SU-DHL-6 (cell line): Measurements from ENCODE around the gene PRDM11.

Experiments
- EZH2phosphoT487 ChIP-seq: fragments of 200-600 bp; sonication (generic), shearing (Covaris generic); conservative IDR thresholded peaks from 2 replicates; pipeline ENCODE4 v1.6.1; 2018; ENCODE audit warnings: mild to moderate bottlenecking, antibody characterized with exemption, low read length, moderate library complexity, mixed read lengths
- TF ChIP-seq, protein P1 (sequence below): fragments of 200-600 bp; sonication (generic); IDR thresholded peaks from one replicate; pipeline ENCODE4 v1.5.1; 2017; ENCODE audit warnings: antibody characterized with exemption, mild to moderate bottlenecking, low read length, moderate library complexity; ENCODE audit not compliant: insufficient read depth, poor library complexity, severe bottlenecking

DNA sequence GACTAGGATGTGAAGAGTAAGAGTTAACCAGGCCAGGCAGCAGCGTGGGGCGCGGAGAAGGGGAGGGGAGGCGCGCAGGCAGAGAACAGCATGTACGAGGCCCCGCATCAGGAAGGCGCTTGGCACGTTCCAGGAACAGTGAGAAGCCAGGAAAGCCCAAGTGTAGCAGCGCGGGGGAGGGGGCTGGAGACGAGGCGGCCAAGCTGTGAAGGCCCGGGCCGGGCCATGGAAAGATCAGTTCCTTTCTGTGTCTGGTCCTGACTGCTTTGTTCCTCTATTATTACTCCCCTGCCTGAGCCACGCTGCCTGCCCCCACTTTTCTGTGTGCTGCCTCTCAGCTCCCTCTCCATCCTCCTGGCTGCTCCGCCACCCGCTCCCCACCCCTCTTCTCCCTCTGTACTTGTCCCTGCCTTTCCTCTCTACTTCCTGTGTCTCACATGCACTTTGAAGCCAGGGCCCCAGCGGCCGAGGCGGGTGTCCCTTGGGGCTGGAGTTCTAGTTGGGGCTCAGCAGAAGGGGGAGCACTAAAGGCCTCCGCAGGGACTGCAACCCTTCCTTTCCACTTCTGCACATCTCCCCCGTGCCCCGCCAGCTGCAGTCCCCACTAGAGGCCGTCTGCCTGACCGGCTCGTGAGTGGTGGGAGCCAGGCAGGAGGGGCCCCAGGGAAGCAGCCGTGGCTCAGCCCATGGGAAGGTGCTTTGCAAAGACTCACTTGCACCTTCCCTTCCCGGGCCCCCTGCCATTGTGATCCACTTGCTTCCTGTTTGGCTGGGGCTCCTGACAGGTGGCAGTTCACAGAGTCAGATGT, 63.7 kb downstream of the PRDM11 start:
- TF ChIP-seq, protein P1, sequence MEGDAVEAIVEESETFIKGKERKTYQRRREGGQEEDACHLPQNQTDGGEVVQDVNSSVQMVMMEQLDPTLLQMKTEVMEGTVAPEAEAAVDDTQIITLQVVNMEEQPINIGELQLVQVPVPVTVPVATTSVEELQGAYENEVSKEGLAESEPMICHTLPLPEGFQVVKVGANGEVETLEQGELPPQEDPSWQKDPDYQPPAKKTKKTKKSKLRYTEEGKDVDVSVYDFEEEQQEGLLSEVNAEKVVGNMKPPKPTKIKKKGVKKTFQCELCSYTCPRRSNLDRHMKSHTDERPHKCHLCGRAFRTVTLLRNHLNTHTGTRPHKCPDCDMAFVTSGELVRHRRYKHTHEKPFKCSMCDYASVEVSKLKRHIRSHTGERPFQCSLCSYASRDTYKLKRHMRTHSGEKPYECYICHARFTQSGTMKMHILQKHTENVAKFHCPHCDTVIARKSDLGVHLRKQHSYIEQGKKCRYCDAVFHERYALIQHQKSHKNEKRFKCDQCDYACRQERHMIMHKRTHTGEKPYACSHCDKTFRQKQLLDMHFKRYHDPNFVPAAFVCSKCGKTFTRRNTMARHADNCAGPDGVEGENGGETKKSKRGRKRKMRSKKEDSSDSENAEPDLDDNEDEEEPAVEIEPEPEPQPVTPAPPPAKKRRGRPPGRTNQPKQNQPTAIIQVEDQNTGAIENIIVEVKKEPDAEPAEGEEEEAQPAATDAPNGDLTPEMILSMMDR, result no peak
- no peak for TF ChIP-seq EZH2phosphoT487
